ENCODE measurements around the gene PGAM2.
"Not testable (repeated sequence)": the region's sequence is repeated elsewhere in the genome, so short reads cannot be mapped to it uniquely, and the experiment has no call there.

Gene PGAM2

DNA sequence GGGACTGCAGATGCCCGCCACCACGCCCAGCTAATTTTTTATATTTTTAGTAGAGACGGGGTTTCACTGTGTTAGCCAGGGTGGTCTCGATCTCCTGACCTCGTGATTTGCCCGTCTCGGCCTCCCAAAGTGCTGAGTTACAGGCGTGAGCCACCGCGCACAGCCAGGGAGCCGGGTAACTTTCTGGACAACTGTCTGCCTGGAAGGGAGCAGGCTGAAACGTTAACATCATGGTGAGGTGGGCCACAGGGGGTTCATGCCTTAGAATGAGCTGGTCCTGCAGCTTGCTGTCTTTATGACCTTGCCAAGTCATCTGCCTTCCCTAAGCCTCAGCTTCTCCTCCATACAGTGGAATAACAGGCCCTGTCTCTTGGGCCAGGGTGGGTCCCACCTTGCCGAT is 34.0 kb downstream of the PGAM2 start:
- DNase-seq (ENCODE audit: low read depth in 2 of 2), result not testable (repeated sequence)

DNA sequence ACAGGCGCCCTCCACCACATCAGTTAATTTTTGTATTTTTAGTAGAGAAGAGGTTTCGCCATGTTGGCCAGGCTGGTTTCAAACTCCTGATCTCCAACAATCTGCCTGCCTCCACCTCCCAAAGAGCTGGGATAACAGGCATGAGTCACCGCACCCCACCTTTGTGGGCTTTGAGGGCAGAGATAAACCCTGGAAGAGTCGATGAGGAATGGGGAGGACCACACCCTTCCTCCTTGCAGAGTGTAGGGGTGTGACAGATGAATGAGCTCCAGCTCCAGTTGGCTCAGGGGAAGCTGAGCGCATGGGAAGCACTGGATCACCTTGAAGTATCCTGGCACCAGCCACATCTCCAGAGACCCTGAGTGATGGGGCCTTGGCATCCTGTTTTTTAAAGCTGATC is 35.3 kb downstream of the PGAM2 start:
- DNase-seq (ENCODE audit: low read depth in 2 of 2), result not testable (repeated sequence)

- not testable (repeated sequence) for DNase-seq (ENCODE audit: low read depth in 2 of 2)
These were observed 35.9 kb downstream of the PGAM2 start for GRCh38 chr7:44029433-44029832.

DNA sequence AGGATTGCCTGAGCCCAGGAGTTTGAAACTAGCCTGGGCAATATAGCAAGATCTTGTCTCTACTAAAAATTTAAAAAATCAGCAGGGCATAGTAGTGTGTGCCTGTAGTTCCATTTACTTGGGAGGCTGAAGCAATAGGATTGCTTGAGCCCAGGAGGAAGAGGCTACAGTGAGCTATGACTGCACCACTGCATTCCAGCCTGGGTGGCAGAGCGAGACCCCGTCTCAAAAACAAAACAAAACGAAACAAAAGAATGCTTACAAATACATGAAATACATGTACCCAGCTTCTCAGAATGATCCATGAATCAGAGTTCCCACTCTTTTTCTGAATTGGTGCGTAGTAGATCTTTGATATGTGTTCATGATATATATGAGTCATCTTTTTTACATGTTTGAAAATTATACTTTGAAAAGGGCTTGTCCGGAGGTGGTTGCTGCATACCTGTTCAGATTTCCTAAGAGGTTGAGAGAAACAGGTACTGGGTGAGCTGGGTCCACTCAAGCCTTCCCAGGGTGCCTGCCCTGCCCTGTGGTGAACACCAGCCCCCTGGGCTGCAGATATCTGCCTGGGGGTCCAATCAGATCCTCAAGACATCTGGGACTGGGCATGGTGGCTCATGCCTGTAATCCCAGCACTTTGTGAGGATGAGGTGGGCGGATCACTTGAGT is 42.4 kb downstream of the PGAM2 start:
- DNase-seq (ENCODE audit: low read depth in 2 of 2), result not testable (repeated sequence)

DNA sequence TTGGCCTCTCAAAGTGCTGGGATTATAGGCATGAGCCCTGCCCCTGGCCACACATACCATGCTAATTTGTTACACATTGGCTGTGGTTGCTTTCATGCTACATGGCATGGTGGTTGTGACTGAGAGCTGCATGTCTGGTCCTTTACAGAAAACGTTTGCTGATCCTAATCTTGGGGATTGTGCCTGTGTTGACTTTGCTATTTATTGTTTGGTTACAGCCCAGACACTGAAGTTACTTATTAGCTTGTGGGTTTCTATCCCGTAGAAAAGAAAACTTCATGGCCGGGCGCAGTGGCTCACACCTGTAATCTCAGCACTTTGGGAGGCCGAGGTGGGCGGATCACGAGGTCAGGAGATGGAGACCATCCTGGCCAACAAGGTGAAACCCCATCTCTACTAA is 43.3 kb downstream of the PGAM2 start:
- not testable (repeated sequence) for DNase-seq (ENCODE audit: low read depth in 2 of 2)

DNA sequence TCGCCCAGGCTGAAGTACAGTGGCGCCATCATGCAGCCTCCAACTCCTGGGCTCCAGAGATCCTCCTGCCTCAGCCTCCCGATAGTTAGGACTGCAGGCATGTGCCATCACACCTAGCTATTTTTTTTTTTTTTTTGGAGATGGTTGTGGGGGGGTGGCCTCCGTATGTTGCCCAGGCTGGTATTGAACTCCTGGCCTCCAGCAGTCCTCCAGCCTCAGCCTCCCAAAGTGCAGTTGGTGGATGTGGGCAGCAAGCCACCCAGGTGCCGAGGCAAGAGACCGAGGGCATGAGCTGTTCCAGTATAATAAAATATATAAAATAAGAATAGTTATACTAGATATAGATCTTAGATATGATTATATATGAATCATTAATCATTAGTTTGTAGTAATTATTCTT is 45.5 kb downstream of the PGAM2 start:
- not testable (repeated sequence) for DNase-seq (ENCODE audit: low read depth in 2 of 2)

- DNase-seq (ENCODE audit: low read depth in 2 of 2), result peak; percentile 98 to 99
These were observed 46.2 kb downstream of the PGAM2 start for GRCh38 chr7:44018857-44019807.

DNA sequence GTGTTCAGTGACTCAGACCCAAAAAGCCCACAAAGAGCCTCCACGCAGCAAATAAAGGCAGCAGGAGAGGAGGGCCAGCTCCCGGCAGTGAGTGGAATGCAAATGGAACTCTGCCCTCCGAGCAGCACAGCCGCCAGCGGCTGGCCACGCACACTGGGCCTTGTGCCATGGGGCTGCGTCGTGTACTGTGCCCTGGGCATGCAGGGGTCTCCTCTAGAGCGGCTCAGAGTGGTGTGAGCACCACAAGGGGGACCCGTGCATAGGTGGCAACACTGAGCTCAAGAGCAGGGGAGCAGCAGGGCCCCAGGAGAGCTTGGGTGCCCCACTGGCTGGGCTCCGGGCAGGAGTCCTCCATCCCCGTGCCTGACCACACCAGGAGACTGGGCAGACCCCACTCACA is 50.3 kb downstream of the PGAM2 start:
- DNase-seq (ENCODE audit: low read depth in 2 of 2), result not testable (repeated sequence)

Measured in stimulated activated CD8-positive, alpha-beta memory T cell treated with anti-CD3 and anti-CD28 coated beads, Interleukin-15, amount 100 ng/mL, for 48 hours (primary cell).